ENCODE results near the gene ZNF594. TPM values are rescaled to one million over a fixed set of nuclear protein-coding genes. Genes with fewer than 3 reads are reported as not detected.

The ZNF594 gene
- total and polyA plus RNA-seq, 7 donors: 1.1 to 6.6 (median 3.1) TPM

Other genes starting within 250 kb of the ZNF594 start
- 100 to 1,000 TPM; 149 to 253 (median 205) TPM for gene PFN1, start 243.3 kb downstream of the ZNF594 start, total RNA-seq
- 1,000 to 10,000 TPM in 1 of 3 donors, 100 to 1,000 TPM in 2; 220 to 1,518 (median 312) TPM for gene PFN1, start 243.3 kb downstream of the ZNF594 start, polyA plus RNA-seq
- 1,000 to 10,000 TPM; 2,251 to 3,238 (median 2,533) TPM for gene ENO3, start 240.7 kb downstream of the ZNF594 start, total RNA-seq
- 1,000 to 10,000 TPM; 1,126 to 5,696 (median 4,322) TPM for gene ENO3, start 240.7 kb downstream of the ZNF594 start, polyA plus RNA-seq
- gene SPAG7, start 224.1 kb downstream of the ZNF594 start, total RNA-seq: 100 to 1,000 TPM in 3 of 4 donors, 10 to 100 TPM in 1; 79.2 to 156 (median 111) TPM
- 100 to 1,000 TPM in 2 of 3 donors, 10 to 100 TPM in 1; 93.2 to 179 (median 170) TPM for gene SPAG7, start 224.1 kb downstream of the ZNF594 start, polyA plus RNA-seq
- gene CAMTA2, start 204.2 kb downstream of the ZNF594 start, total RNA-seq: 10 to 100 TPM; 43.0 to 60.8 (median 51.0) TPM
- 10 to 100 TPM; 30.3 to 50.2 (median 39.5) TPM for gene CAMTA2, start 204.2 kb downstream of the ZNF594 start, polyA plus RNA-seq
- gene INCA1, start 194.3 kb downstream of the ZNF594 start, total RNA-seq: 1 to 10 TPM; 2.9 to 4.9 (median 3.5) TPM
- gene INCA1, start 194.3 kb downstream of the ZNF594 start, polyA plus RNA-seq: 1 to 10 TPM; 1.6 to 4.1 (median 4.0) TPM
- 1,000 to 10,000 TPM in 1 of 4 donors, 100 to 1,000 TPM in 3; 624 to 1,039 (median 691) TPM for gene KIF1C, start 193.9 kb downstream of the ZNF594 start, total RNA-seq
- gene KIF1C, start 193.9 kb downstream of the ZNF594 start, polyA plus RNA-seq: 100 to 1,000 TPM; 204 to 445 (median 311) TPM
- gene SLC52A1, start 156.4 kb downstream of the ZNF594 start, total RNA-seq: not detected
- gene SLC52A1, start 156.4 kb downstream of the ZNF594 start, polyA plus RNA-seq: under 1 TPM in 2 of 3 donors, not detected in 1; 0.01 to 0.04 TPM
- 10 to 100 TPM in 1 of 4 donors, 1 to 10 TPM in 3; 6.8 to 12.3 (median 8.0) TPM for gene ZFP3, start 113.4 kb downstream of the ZNF594 start, total RNA-seq
- 10 to 100 TPM in 1 of 3 donors, 1 to 10 TPM in 2; 3.7 to 11.2 (median 3.9) TPM for gene ZFP3, start 113.4 kb downstream of the ZNF594 start, polyA plus RNA-seq
- gene ZNF232, start 80.0 kb downstream of the ZNF594 start, total RNA-seq: 10 to 100 TPM in 1 of 4 donors, 1 to 10 TPM in 3; 5.8 to 12.2 (median 7.4) TPM
- gene ZNF232, start 80.0 kb downstream of the ZNF594 start, polyA plus RNA-seq: 10 to 100 TPM in 1 of 3 donors, 1 to 10 TPM in 2; 7.1 to 19.3 (median 8.0) TPM
- gene USP6, start 75.8 kb downstream of the ZNF594 start, total RNA-seq: 1 to 10 TPM in 1 of 4 donors, under 1 TPM in 3; 0.40 to 3.2 (median 0.41) TPM
- gene USP6, start 75.8 kb downstream of the ZNF594 start, polyA plus RNA-seq: under 1 TPM; 0.05 to 0.37 (median 0.25) TPM
- under 1 TPM; 0.37 to 0.74 (median 0.50) TPM for gene SCIMP, start 43.0 kb upstream of the ZNF594 start, total RNA-seq
- gene SCIMP, start 43.0 kb upstream of the ZNF594 start, polyA plus RNA-seq: under 1 TPM; 0.12 to 0.55 (median 0.27) TPM
- 10 to 100 TPM; 69.9 to 86.1 (median 80.1) TPM for gene RABEP1, start 90.4 kb upstream of the ZNF594 start, total RNA-seq
- gene RABEP1, start 90.4 kb upstream of the ZNF594 start, polyA plus RNA-seq: 100 to 1,000 TPM in 1 of 3 donors, 10 to 100 TPM in 2; 33.4 to 106 (median 36.3) TPM
- 10 to 100 TPM; 54.4 to 90.9 (median 84.1) TPM for gene NUP88, start 227.8 kb upstream of the ZNF594 start, total RNA-seq
- gene NUP88, start 227.8 kb upstream of the ZNF594 start, polyA plus RNA-seq: 100 to 1,000 TPM in 1 of 3 donors, 10 to 100 TPM in 2; 69.6 to 106 (median 75.5) TPM
- 10 to 100 TPM; 24.7 to 36.3 (median 27.5) TPM for gene RPAIN, start 228.3 kb upstream of the ZNF594 start, total RNA-seq
- gene RPAIN, start 228.3 kb upstream of the ZNF594 start, polyA plus RNA-seq: 10 to 100 TPM; 25.2 to 65.2 (median 48.1) TPM
- 100 to 1,000 TPM; 107 to 184 (median 128) TPM for gene C1QBP, start 247.3 kb upstream of the ZNF594 start, total RNA-seq
- 100 to 1,000 TPM; 166 to 472 (median 209) TPM for gene C1QBP, start 247.3 kb upstream of the ZNF594 start, polyA plus RNA-seq

All from psoas muscle (tissue), 7 donors.